Ishikawa (cell line): Measurements from ENCODE around the gene UNC45B.

ENCODE experiments used
- CEBPB ChIP-seq: IDR thresholded peaks from 2 replicates; pipeline ENCODE4 v1.6.1; 2012
- CREB1 ChIP-seq: IDR thresholded peaks from 2 replicates; pipeline ENCODE4 v1.6.1; 2012; ENCODE audit warnings: low read depth
- EGR1 ChIP-seq: IDR thresholded peaks from 2 replicates; pipeline ENCODE4 v1.6.1; 2012
- EP300 ChIP-seq: IDR thresholded peaks from 2 replicates; pipeline ENCODE4 v1.6.1; 2012; ENCODE audit warnings: borderline replicate concordance
- FOXM1 ChIP-seq: IDR thresholded peaks from 2 replicates; pipeline ENCODE4 v1.6.1; 2012; ENCODE audit warnings: low read depth, borderline replicate concordance
- MAX ChIP-seq: IDR thresholded peaks from 2 replicates; pipeline ENCODE4 v1.6.1; 2012
- NFIC ChIP-seq: IDR thresholded peaks from 2 replicates; pipeline ENCODE4 v1.6.1; 2012
- RAD21 ChIP-seq: IDR thresholded peaks from 2 replicates; pipeline ENCODE4 v1.6.1; 2012; ENCODE audit warnings: low read depth
- REST ChIP-seq: IDR thresholded peaks from 2 replicates; pipeline ENCODE4 v1.6.1; 2012; ENCODE audit warnings: low read depth, mild to moderate bottlenecking
- TAF1 ChIP-seq: IDR thresholded peaks from 2 replicates; pipeline ENCODE4 v1.6.1; 2012; ENCODE audit warnings: low read depth, mild to moderate bottlenecking
- TCF12 ChIP-seq: IDR thresholded peaks from 2 replicates; pipeline ENCODE4 v1.6.1; 2012; ENCODE audit warnings: low read depth
- TEAD4 ChIP-seq: IDR thresholded peaks from 2 replicates; pipeline ENCODE4 v1.6.1; 2012
- USF1 ChIP-seq: IDR thresholded peaks from 2 replicates; pipeline ENCODE4 v1.6.1; 2012
- YY1 ChIP-seq: IDR thresholded peaks from 2 replicates; pipeline ENCODE4 v1.6.1; 2012; ENCODE audit warnings: low read depth
- ZBTB7A ChIP-seq: IDR thresholded peaks from 2 replicates; pipeline ENCODE4 v1.6.1; 2012; ENCODE audit warnings: low read depth

UNC45B gene

GRCh38 chr17:35104844-35105450, 42.7 kb upstream of the UNC45B start:
- no peak for TF ChIP-seq YY1
- TF ChIP-seq REST, result no peak
- TF ChIP-seq FOXM1, result no peak
- no peak for TF ChIP-seq RAD21
- no peak for TF ChIP-seq NFIC
- no peak for TF ChIP-seq EP300
- TF ChIP-seq TCF12, result no peak
- TF ChIP-seq TAF1, result no peak
- no peak for TF ChIP-seq MAX
- TF ChIP-seq EGR1, result no peak
- no peak for TF ChIP-seq CEBPB
- no peak for TF ChIP-seq CREB1
- no peak for TF ChIP-seq TEAD4
- no peak for TF ChIP-seq USF1

GRCh38 chr17:35116845-35117244, 30.8 kb upstream of the UNC45B start:
- TF ChIP-seq EGR1, result no peak
- no peak for TF ChIP-seq RAD21
- TF ChIP-seq NFIC, result no peak
- no peak for TF ChIP-seq TEAD4

GRCh38 chr17:35117984-35118383, 29.6 kb upstream of the UNC45B start:
- TF ChIP-seq REST (no peak), TEAD4 (no peak), NFIC (no peak), RAD21 (peak; percentile 13; the same call in 1 of the 2 replicates)

GRCh38 chr17:35119370-35120165, 28.0 kb upstream of the UNC45B start, which contains the start of gene RAD51D:
RAD51D (minus strand) TSS chr17:35119860; CDS start chr17:35119613, 247 bp downstream.
- 0 out of 2 replicates have a peak, but pooled peaks have one; percentile 27 for TF ChIP-seq TCF12
- TF ChIP-seq EP300, result peak; percentile 27; the same call in 1 of the 2 replicates
- peak; percentile 84 for TF ChIP-seq MAX
- TF ChIP-seq NFIC, result peak; percentile 58
- TF ChIP-seq ZBTB7A, result peak; percentile 92
- peak; percentile 81 for TF ChIP-seq RAD21
- TF ChIP-seq CEBPB, result no peak
- TF ChIP-seq REST, result no peak
- peak; percentile 96 for TF ChIP-seq USF1
- TF ChIP-seq CREB1, result no peak
- peak; percentile 46; the same call in 1 of the 2 replicates for TF ChIP-seq TAF1
- peak; percentile 5; the same call in 1 of the 2 replicates for TF ChIP-seq TEAD4
- TF ChIP-seq EGR1, result no peak; the same call in 1 of the 2 replicates
- no peak for TF ChIP-seq FOXM1
- peak; percentile 49; the same call in 1 of the 2 replicates for TF ChIP-seq YY1
